Measurements from ENCODE around the gene FAM184A.

DNA sequence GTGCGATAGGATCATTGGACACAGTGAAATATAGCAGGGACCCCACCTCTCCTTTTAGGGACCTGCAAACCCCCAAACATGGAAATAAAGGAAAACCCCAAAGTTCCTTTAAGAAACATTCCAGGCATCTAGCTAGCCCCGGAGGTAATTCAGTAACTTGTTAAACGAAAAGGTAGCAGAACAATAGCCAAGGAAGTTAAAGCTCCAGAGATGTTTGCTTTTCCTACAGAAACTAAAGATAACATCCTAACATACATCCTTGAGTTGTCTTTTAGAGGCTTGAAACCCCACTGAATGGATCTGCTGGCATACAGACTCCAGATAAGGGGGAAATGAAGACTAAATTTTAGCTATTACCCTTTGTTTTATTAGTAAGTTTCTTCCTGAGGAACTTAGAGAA is 51.0 kb downstream of the FAM184A start:
- TF ChIP-seq, protein P1, sequence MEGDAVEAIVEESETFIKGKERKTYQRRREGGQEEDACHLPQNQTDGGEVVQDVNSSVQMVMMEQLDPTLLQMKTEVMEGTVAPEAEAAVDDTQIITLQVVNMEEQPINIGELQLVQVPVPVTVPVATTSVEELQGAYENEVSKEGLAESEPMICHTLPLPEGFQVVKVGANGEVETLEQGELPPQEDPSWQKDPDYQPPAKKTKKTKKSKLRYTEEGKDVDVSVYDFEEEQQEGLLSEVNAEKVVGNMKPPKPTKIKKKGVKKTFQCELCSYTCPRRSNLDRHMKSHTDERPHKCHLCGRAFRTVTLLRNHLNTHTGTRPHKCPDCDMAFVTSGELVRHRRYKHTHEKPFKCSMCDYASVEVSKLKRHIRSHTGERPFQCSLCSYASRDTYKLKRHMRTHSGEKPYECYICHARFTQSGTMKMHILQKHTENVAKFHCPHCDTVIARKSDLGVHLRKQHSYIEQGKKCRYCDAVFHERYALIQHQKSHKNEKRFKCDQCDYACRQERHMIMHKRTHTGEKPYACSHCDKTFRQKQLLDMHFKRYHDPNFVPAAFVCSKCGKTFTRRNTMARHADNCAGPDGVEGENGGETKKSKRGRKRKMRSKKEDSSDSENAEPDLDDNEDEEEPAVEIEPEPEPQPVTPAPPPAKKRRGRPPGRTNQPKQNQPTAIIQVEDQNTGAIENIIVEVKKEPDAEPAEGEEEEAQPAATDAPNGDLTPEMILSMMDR (IDR thresholded peaks at IDR 0.05): no peak
- TF ChIP-seq EZH2 (IDR thresholded peaks at IDR 0.05): no peak
- TF ChIP-seq EZH2phosphoT487 (IDR thresholded peaks at IDR 0.05): no peak

Measured in neural progenitor cell (in vitro differentiated cells).